Suprapubic skin (tissue), 4 donors: ENCODE data around the gene CADM2.

Source experiments
- CTCF ChIP-seq, 2 donors: fragments of 200-600 bp in 1 of 2; fragments of 450-650 bp in 1 of 2; sonication (generic) in 1 of 2; IDR thresholded peaks; one replicate each; pipeline ENCODE4 v1.5.1; 2016 to 2019; ENCODE audit warnings: antibody characterized with exemption in 2 of 2, mild to moderate bottlenecking in 1 of 2, moderate library complexity in 1 of 2
- EP300 ChIP-seq: sonication (generic); formaldehyde crosslinking; IDR thresholded peaks from one replicate; pipeline ENCODE4 v1.6.1; 2017; ENCODE audit warnings: antibody characterized with exemption
- POLR2A ChIP-seq, 2 donors: fragments of 450-650 bp; IDR thresholded peaks; one replicate each; pipeline ENCODE4 v1.6.1; 2017; ENCODE audit warnings: antibody characterized with exemption in 2 of 2, mild to moderate bottlenecking in 2 of 2, moderate library complexity in 2 of 2
- POLR2AphosphoS5 ChIP-seq, 3 donors: sonication (generic); formaldehyde crosslinking; IDR thresholded peaks; one replicate each; pipeline ENCODE4 v1.6.1; 2017; ENCODE audit warnings: antibody characterized with exemption in 3 of 3

DNA sequence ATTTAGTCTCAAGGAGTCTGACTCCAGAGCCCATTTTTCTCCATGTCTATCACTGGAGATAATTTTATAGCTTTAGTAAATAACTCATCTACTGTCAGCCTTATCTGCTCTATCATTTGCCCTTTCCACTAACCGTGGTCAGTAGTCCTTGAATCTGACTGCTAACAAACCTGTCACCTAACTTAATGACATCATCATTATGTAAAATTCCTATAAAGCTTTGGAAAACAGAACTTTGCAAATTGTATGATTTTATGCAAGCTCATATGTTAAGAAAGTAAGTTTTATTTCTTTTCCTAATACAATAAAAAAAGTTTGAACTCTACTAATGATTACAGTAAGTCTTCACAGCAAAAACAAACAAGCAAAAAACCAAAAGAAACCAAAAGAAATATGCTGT lies 293.9 kb downstream of the CADM2 start:
- TF ChIP-seq CTCF (IDR thresholded peaks at IDR 0.05) (no peak), POLR2A (IDR thresholded peaks at IDR 0.05) (no peak), EP300 (no peak), POLR2AphosphoS5 (IDR thresholded peaks at IDR 0.05) (no peak)
